HG03439 (cell line): ENCODE results near the gene RAD51B.
"Not testable (repeated sequence)": the region's sequence is repeated elsewhere in the genome, so short reads cannot be mapped to it uniquely, and the experiment has no call there.

Experiments
- ATAC-seq: cut with Tn5 transposase; IDR thresholded peaks from one replicate; pipeline ENCODE4 v1.9.1; 2021; ENCODE audit warnings: mild to moderate bottlenecking, moderate library complexity; ENCODE audit not compliant: unreplicated experiment

The RAD51B gene

DNA sequence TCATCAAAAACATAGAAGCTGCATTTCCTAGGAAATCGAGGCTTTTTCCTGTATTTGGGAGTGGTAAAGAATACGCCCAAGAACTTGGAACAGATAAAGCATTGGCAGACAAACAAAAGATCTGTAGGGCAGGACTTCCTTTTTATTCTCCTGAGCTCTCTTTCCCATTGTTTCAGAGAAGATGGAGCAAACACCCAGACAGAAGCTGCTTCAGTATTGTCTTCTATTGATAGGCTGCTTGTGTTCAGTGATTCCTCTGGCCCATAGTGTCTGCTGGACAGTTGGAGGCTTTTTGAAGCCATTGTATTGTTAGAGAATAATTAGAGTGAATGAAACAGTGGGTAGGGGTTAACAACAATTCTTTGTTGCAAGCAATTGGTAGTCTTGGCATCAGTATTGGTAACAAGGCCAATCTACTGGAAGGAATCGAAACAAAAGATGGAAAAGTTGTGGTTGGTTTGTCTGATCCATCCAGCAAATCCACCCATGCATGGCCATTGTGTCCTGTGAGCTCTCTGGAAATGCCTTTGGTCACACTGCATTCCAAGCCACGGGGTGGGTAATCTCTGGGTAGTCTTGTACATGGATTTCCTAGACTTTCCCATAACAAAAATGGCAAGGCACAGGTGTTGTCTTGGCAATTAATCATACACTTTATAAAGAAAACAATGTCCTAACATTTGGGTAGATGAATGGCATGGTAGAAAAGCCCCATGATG lies 424.8 kb downstream of the RAD51B start:
- ATAC-seq = no peak

DNA sequence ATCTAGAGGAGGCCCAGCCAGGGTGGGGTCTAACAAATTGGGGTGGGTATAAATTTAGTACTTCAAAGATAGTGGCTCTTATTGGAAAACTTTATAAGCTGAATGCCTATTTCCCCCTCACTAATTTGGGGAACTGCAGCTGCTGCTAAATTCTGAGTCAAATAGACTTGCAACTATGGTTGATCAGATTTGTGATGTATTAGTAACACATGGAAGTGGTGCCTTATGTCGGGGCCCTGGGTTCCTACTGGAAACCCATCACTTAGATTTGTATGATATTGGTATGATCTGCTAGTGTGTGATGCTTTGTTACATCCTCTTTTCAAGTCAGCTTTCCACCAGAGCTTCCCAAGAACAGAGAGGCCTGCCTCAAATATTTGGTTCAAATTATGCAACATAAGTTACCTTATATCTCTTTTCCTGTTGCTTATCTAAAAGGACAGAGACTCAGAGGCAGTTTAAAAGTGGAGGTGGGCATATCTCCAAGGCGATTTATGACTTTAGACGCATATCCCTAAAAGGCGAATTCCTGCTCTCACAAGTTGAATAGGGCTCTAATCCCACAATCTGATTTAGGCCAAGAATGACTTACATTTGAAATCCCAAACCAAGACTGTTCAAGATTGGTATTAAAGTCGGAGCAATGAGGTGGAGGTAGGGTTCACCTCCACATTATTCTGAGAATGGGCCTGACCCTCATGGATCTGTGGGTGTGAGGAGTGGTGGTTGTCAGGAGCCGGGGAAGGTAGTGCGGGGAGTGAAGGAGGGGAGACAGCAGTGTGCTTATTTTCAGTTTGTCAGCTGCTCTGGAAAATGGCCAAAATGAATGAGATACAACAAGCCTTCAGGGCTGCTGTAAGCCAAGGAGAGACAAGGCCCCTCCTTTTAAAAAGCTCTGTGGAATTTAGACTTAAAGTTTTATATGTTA lies 425.8 kb downstream of the RAD51B start:
- no peak for ATAC-seq

DNA sequence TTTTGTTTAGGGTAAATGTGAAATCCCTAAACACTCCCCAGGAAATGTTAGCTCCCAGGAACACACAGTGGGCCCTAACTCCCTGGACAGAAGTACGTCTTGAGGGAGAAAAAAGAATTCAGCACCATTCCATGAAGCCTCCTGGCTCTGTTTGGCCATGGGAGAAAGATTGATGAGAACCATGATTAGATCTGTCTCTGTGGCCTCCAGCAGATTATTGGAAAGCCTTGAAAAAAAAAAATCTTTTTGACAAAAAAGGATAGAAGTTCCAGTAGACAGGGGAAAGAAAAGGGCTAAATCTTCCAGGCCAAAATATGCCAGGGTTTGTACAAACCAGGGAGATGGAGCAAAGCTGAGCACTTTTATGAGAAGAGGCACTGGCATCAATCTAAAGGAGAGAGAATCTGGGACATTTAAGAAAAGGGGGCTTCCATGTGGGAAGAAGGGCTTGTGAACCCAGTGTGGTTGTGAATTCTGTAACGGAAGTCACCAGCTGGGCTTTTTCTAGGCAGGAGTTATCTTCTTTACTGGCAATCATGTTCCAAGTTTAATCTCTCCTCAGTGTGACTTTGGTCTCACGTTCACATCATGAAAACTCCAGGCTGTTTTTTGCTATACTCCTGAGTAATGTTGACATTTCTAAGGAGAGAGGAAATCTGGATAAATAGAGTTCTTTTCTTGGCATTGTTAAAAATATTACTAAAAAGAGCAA lies 426.7 kb downstream of the RAD51B start:
- ATAC-seq = no peak

DNA sequence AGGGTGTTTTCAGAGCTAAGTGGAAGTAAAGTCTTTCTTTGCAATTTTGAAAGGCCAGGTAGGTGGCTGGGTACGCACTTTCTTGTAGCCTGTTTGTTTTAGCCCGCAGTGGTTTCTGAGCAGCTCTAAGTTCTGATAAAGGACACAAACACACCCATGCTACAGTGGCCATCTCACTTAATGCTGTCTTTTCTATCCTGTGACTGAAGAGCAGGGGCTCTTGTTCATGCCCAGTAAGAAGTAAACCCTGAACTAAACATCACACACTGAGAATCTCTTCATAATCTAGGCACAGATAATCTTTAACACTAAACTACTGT lies 427.2 kb downstream of the RAD51B start:
- ATAC-seq = no peak

DNA sequence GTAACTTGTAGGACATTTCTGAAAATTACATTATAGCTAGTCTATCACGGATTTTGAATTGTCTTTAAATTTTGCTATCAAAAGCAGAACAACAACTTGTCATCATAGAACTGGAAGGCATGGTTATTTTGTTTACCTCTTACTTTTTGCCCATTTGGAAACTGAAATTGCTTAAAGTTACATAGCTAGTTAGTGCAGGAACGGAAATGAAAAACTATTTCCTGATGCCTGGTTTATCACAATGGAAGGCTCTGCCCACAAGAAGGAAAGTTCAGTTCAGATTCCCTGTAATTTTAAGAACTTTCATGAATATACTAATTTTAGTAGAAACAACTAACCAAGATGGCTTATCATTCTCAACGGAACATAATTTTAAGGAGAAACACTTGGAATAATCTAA lies 427.7 kb downstream of the RAD51B start:
- no peak for ATAC-seq

DNA sequence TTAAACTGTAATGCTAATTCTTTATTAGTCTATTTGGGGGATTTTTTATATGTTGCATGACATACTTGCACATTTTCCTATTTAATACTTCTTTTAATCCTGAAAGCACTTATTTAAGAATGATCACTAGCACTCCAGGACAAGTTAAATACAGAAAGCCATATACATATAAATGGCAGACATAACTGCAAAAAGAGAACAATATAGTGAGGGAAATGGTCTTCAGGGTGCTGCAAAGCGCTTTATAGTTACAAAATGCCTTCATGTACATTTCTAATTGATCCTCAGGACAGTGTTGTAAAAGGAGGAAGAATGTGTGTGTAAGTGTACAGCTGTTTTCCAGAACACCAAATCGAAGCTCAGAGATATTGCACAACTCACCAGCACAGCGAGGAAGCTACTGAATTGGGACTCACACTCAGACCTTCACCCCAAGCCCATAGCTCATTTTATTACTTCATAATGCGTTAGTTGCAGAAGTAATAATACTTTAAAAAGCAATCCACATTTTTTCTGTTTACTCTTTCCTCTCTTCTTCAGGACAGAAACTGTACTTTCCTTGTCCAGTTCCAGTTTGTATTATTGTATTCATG lies 428.2 kb downstream of the RAD51B start:
- no peak for ATAC-seq

DNA sequence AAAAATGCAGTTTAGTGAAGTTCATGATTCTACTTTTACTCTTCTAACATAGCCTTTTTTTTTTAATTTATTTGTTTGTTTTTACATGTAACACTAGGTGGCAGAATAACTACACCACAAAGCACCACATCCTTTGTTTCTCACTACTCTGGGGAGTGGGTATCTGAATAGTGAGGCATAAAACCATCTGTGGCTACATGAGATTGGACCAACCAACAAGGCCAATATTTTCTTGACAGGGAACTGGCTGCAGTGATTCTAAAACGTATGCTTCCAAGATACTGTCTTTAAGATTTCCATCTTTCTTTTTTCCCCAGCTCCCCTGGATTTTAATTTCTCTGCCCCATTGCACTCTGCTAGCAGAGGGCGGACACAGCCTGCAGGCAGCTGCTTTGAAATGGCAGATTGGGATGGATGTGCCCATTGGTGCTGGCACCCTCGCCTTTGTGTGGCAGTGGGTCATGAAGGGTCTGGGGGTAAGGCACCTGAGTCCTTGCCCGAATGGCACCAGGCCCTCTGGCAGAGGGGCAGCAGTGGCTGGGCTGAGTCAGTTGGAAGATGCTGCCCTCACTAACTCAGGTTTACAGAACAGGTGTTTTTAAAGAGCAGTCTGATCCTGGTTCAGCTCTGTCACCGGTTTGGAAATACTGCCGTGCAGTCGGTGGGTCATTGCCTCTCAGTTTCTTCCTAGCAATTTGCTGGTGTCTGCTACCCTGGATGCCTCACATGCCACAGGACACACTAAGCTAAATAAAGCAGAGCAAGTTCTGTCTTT lies 429.1 kb downstream of the RAD51B start:
- ATAC-seq = no peak

DNA sequence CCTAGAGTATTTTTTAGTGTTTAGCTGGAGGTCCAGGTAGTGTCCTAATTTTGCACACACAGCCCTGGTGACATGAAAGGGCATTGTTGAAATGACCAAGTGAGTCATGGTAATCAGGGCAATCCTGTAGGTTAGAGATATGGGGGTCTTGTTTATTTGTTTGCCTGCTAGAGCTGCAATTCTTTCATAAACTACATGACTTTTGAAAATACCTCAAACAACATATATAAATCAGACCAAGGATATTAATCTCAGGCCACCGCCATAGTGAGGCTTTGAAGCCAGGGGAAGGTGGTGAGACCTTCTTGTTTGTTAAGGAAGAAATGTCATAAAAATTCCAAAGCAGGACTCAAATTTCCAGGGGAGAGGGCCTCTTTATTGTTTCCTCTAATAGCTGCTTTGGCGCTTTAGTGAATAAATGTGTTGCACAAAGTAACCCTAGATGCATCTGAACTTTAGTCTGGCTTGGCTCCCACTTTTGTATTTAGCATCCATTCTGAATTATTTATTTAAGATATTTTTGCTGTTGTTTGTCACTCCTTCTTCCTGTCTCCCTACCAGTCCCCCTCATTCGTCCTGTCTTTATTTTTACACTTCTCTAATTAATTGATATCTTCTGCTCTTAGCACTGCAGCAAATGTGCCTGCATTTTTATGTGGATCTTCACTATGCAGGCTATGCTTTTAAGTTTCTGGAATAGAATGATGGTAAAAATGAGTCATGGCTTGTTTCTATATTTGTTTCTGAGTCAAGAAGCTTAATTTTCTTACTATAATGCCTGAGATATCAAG lies 430.3 kb downstream of the RAD51B start:
- ATAC-seq = no peak

DNA sequence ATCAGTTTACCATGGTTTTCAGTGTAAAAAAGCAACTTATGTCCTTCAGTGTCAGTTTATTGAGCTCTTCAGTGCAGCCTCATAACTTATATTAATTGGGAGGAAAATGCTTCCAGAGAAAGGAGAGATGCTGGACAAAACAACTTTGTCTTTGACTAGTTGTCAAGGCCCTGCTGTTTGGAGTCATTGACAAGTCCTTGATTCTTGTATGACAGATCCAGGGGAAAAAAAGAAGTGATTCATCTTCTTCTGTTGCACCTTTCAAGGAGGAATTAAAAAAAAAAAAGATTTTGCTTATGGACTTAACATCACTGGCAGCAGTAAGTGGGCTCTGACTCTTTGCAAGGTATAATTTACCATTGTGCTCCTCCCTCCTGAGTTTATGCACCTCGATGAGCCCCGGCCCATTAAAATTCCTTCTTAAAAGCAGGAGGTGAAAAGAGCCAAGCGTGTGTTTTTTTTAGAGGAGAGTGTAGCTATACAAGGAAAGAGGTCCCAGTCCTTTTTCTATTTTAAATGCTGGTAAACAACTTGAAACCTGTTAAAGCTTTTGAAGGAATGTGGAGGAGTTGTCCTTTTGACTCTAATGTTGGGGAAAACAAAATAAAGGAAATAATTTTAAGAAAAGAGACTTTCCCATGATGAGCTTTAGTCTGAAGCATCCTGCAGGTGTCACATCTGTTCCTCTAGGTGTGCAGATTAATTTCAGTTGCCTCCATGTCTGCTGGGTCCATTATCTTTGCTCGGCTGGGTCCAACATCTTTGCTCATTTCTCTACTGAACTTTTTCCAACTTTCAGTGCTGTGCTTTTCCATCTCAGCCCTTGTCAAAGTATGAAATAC lies 431.6 kb downstream of the RAD51B start:
- ATAC-seq = no peak

DNA sequence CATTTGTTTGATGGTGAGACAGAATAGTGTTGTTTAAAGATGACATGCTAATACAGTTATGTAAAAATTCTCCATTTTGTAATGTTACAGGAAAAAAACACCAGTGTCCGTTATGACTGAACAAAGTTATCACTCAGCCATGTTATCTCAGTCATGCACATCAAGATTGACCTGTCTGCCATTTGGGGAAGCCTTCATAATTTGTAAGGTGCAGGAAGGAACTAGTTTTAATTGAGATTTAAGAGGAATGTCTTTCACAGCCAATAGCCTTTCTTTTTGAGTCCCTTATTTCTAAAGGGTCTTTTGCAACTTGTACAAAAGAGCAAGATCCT lies 432.2 kb downstream of the RAD51B start:
- no peak for ATAC-seq

DNA sequence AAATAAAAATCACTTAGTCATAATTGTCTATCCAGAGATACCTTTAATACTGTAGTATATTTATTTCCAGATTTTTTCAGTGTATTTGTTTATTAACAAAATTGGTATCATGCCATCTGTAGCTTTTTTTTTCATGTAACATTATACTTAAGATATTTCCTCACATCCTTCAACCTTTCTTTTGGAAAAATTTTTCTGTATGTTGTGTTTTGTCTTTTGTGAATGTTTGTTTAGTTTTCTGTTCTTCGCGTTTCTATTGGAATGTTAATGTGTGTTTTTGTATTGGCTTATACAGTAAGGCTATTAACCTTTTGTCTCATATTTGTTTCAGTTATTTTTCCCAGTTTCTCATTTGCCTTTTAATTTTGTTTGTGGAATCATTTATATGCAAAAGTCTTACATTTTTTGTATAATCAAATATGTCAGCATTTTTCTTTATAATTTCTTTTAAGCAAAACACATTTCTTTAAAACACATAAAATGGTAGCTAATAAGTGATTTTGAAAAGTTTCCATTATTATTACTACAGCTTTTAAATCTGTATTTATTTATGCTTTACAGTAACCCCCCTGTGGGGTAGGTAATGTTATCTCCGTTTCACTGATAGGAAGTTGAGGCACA lies 433.7 kb downstream of the RAD51B start:
- no peak for ATAC-seq

DNA sequence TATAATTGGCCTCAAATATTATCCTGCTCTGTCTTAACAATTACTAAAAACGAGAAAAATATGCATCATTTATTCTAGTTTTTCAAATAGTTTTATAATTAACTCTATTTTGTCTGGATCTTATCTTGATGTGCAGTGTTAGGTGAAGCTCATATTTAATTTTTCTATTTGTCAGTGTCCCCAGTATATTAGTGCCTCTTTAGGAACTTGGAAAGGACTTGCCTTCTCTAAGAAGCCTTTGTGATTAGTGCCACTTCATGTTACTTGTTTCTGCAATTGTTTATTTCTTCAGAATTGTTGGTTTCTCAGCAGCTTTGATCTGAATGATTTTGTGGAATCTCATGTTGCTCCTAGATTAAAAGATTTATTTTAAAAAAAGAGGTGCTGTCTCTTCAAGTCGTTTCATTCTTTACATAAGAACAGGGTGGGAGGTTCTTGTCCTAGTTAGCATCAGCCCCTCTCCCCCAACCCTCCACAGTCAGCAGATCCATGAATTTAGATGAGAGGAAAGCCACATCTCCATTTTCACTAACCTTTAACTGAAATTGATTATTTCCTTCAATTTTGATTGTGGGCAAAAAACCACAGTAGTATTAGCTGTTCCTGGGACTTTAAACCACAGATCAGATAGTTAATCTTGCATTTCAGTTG lies 434.4 kb downstream of the RAD51B start:
- no peak for ATAC-seq

DNA sequence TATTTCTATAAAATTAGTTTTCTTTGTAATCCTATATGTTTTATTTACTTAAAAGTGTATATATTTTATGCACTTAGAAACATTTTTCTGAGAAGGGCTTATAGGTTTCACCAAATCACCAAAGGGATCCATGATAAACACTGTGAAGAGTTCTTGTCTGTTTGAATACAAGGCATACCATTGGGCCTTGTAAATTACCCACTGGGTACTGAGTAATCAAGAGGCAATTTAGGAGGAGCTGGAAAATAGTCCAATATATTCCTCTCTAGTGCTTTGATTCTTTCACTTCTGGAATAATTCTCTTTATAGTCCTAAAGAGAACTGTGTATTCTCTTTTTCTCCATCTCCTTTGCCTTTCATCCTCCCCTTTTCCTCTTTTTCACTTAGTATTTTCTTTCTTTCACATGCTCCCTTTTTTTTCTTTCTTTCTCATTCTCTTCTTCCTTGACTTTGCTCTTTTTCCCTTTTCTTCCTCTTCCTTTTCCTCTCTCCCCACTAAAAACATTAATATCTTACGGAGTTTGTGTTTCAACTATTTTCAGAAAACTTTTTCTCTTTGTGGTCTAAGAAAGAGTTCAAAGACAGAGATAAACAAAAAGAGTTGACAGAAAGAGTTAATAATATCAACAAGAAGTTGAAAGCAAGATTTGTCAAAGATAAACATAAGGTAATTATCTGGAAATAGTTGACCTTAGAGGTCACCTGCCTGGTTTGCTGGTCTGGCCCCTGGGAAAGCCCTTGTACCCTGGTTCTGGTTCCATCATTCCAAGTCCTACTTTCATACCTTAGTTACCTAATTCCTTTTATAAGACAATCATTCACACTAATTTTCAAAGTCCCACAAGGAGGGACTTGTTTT lies 435.3 kb downstream of the RAD51B start:
- ATAC-seq = no peak

DNA sequence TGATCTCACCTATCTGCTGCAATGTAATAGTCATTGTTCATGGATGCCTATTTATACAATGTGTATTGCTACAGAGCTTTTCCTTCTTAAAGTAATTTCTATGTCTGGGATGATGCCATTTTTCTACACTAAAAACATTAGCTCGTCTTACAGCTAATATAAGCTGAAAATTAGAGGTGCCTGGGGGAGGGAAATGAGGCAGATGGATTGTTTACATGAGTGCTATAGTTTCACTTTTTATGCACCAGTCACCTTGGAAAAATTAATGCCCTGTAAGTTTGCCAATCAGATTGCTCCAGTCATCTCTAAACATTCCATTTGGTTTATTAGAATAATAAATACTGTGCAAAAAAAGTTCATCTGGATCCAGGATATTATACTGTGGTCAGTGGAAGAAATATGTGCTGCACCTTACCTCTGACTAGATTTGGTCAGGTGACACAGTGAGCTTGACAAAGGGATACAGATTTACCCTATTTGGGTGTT lies 436.2 kb downstream of the RAD51B start:
- no peak for ATAC-seq

DNA sequence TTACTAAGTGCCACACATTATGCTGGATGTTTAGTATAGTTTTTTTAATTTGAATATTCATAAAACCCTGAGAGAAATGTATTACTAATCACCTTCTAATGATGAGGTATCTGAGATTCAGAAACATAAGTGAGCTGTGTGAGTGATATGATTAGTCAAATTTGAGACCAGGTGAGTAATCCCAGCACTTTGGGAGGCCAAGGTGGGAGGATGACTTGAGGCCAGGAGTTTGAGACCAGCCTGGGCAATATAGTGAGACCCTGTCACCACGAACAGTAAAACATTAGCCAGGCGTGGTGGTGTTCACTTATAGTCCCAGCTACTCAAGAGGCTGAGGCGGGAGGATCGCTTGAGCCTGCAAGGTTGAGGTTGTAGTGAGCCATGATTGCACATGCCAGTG lies 438.4 kb downstream of the RAD51B start:
- no peak for ATAC-seq

DNA sequence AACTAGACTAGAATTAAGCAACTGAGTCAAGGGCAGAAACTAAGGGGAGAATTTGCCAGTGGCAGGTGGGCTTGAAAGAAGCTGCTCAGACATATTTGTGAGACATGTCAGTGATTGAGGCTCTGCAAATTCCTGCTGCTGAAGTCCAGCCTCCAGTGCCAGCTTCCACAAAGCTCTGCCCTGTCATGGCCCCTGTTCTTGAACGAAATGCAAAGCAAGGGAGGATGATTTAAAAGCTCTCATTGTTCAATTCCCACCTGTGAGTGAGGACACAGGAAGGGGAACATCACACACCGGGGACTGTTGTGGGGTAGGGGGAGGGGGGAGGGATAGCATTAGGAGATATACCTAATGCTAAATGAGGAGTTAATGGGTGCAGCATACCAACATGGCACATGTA lies 439.4 kb downstream of the RAD51B start:
- ATAC-seq = not testable (repeated sequence)

DNA sequence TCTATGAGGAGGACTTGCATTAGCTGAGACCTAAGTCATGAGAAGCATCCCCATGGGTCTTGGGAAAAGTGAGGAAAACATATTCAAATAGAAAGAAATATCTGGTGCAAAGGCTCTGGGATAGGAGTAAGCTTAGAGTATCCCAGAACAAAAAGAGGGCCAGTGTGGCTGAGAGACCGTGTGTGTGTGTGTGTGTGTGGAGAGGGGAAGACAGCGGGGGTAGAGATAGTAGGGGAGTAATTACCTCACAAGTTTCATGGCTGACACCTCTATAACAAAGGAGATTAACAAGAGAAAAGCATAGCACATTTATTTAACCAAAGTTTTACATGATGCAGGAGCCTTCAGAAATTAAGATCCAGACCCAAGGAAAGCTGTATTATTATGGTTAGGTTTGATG lies 440.5 kb downstream of the RAD51B start:
- ATAC-seq = no peak
